Measurements from ENCODE around the gene TTC13.
"Not testable (repeated sequence)": the region's sequence is repeated elsewhere in the genome, so short reads cannot be mapped to it uniquely, and the experiment has no call there.

TTC13 gene

GRCh38 chr1:230987448-230987847, 8.8 kb upstream of the TTC13 start:
- DNase-seq = no peak

DNA sequence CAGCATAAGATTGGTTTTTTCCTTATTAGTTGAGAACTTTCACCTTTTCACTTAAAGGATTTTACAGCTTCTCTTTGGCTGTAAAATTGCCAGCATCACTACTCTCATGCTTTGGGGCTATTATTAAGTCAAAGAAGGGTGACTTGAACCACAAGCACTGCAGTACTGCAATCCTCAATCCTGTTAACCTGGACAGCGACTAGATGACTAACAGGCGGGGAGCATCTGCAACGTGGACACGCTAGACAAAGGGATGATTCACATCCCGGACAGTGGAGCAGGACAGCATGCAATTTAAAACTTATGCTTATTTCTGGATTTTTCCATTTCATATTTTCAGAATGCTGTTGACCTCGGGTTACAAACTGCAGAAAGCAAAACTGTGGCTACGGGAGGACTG, 8.3 kb upstream of the TTC13 start:
- DNase-seq = peak; percentile 36

GRCh38 chr1:230985711-230986110, 7.0 kb upstream of the TTC13 start:
- DNase-seq = no peak

GRCh38 chr1:230984622-230985515, 6.2 kb upstream of the TTC13 start:
- DNase-seq = not testable (repeated sequence)

GRCh38 chr1:230983811-230984210, 5.2 kb upstream of the TTC13 start:
- DNase-seq = no peak

GRCh38 chr1:230982696-230983095, 4.0 kb upstream of the TTC13 start:
- DNase-seq = peak; percentile 73

DNA sequence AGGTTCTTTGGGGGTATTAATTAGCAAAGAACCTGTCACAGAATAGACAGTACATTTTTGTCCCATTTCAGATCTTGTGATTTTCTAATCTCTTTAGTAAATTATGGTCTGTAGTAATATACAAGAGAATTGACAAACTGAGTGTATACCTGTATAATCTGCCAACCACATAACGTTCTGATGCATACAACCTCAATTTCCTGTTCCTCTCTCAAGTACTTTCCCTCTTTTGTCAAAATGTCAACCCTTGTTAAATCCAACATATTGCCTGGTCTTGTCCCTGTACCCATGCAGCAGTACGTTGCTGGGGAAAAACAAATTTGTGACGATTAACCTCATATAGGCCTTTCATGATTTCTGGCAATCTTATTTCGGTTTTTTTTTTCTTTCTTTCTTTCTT, 1.3 kb upstream of the TTC13 start:
- DNase-seq = no peak

GRCh38 chr1:230979389-230979716, 692 bp upstream of the TTC13 start:
- DNase-seq = no peak

GRCh38 chr1:230977761-230978490, 735 bp downstream of the TTC13 start:
- peak; percentile 11 for DNase-seq

DNA sequence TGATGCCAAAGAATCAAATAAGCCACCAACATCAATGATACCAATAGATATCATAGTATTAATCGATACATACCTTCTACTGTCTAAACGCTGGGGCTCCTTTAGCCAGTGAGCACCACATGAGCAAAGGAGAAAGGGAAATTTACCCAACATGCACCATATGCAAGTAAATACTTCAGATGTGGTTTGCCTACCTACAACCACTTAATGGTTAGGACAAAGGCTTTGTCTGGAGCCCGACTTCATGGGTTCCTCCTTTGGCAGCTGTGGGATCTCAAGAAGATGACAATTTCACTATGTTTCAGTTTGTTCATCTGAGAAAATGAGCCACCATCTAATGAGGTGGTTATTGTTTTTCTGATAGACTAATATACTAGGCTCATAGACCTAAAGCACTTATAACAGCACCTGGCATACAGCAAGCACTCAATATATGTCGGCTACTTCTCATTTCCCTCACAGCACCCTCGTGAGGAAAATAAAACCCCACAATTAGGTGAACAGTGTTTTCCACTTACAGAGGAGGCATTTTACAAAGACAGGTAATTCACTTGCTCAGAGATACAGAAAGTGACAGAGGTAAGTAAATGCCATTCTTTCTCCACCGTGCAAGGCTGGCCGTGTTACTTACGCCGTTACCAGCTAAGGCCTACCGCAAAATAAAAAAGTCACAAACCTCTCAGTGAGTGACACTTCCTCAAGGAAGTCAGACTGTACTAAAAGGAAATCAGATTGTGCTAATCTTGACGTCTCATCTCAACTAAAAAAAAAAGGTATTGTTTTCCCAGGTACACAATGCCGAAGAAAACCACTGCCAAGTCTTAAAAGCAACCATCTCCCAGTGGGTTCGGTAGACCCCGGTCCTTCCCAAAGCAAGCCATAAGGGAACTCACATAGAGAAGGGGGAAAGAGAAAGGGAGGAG, 1.6 kb downstream of the TTC13 start:
- DNase-seq = no peak

DNA sequence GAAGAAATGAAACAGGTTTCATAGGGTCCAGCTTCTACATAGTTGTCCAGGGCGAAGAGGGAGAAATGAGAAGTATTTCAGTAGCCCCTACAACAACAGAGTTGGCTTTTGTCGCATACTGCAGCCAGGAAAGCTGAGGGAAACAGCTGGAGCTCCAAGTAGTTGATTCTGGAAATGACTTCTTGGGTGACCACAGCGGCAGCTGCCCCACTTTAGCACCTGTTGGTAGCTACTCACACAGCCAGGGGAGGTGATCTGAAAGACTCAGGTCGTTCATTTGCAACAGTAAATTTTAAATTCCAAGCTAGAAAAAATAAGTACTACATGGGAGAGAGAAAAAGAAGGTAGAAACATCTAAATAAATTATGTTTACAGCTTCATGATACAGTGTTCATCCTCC, 2.3 kb downstream of the TTC13 start:
- DNase-seq = no peak

GRCh38 chr1:230975636-230976035, 3.0 kb downstream of the TTC13 start:
- no peak for DNase-seq

- DNase-seq = no peak
Measured at GRCh38 chr1:230972855-230973271, 5.8 kb downstream of the TTC13 start.

- no peak for DNase-seq
Measured at GRCh38 chr1:230971771-230972170, 6.9 kb downstream of the TTC13 start.

DNA sequence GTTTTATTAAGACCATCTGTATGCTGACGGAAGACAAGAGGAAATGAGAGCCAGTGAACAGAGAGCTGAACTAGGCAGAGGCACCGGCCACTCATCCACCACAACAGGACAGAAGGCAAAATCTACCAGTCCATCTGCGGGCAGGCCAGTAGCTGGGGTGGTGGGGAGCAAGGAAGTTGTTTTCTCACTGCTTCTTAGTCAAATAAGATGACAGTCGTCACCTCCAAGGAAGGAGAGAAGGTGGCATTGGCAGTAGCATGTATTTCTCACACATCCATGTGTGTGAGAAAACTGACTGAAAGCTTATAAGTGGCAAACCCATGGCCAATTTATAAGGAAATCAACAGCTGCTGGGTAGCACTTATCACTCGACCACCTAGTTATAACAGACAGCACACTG, 8.2 kb downstream of the TTC13 start:
- DNase-seq = no peak

GRCh38 chr1:230966358-230966873, 12.2 kb downstream of the TTC13 start:
- DNase-seq = no peak

DNA sequence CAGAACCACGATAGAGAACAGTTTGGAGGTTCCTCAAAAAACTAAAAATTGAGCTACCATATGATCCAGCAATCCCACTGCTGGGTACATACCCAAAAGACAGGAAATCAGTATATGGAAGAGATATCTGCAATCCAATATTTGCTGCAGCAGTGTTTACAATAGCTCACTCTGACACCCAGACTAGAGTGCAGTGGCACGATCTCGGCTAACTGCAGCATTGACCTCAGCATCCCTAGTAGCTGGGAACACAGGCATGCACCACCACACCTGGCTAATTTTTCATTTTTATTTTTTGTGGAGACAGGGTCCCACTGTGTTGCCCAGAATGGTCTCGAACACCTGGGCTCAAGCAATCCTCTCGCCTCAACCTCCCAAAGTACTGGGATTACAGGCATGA, 13.1 kb downstream of the TTC13 start:
- no peak for DNase-seq

DNA sequence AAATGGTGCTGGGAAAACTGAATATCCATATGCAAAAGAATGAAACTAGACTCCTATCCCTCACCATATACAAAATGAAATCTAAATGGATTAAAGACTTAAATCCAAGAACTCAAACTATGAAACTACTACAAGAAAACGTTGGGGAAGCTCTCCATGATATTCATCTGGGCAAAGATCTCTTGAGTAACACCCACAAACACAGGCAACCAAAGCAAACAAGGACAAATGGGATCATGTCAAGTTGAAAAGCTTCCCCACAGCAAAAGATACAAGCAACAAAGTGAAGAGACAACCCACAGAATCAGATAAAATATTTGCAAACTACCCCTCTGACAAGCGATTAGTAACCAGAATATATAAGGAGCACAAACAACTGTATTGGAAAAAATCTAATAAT, 13.8 kb downstream of the TTC13 start:
- DNase-seq = no peak

DNA sequence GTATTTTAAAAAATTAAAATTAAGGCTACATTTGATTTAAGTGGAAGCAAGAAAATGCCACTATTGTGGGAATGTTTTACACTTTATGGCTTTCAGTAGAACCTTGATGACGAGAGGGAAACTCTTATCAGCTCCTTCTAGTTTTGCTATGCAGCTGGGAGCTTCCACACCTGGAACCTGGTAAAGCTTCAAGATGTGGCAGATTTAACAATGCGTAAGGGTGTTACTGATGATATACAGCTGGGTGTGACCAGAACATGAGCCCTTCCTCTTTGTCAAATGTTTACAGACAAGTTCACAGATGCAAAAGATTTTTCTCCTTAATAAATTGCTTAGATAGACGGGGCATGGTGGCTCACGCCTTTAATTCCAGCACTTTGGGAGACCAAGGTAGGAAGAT, 20.3 kb downstream of the TTC13 start:
- DNase-seq = no peak

- no peak for DNase-seq
Measured at GRCh38 chr1:230957580-230957989, 21.1 kb downstream of the TTC13 start.

DNA sequence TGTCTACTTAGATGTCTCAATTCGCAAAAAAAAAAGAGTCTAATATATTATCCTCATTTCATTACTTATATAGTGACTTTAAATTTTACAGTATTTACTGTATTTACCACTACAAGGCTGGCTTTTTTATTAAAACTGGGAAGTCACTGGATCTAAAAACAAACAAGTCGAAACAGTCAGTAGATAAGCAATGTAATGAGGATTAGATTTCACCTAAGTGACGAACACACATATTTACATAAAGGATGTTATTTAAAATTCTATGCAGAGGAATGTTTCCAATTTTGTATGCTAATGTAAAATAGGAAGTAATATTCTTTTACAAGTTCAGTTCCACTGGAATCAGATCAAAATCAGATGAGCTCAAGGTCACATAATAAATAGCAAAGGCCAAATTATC, 28.3 kb downstream of the TTC13 start:
- no peak for DNase-seq

DNA sequence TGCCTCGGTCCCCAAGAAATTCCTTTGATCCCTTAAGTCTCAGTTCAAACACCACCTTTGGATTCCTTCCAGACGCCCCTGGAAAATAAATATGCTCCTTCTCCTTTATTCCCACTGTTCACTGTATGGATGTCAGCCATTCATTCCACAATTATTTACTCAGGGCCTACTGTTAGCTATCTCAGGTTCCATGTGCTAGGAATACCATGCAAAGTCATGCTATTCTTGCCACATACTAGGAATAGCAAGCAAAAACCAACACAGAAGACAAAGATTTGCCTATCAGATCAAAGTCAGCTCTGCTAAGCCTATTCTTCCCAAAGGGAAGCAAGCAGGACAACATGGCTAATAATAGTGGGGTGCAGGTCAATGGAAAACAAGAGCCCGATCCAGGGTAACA, 29.8 kb downstream of the TTC13 start:
- no peak for DNase-seq

- DNase-seq = no peak
Measured at GRCh38 chr1:230948301-230948700, 30.4 kb downstream of the TTC13 start.

Measured in HCEC 1CT (cell line).